Neural progenitor cell (in vitro differentiated cells): ENCODE measurements around the gene SPAG8.

Experiments used
- EZH2 ChIP-seq: fragments of 200-600 bp; sonication (generic); IDR thresholded peaks from 2 replicates; pipeline ENCODE4 v1.6.1; 2017; ENCODE audit warnings: antibody characterized with exemption, mild to moderate bottlenecking, moderate library complexity
- EZH2phosphoT487 ChIP-seq: fragments of 200-600 bp; sonication (generic); IDR thresholded peaks from 2 replicates; pipeline ENCODE4 v1.6.1; 2017; ENCODE audit warnings: antibody characterized with exemption
- TF ChIP-seq, protein P1 (sequence below): fragments of 200-600 bp; sonication (generic); IDR thresholded peaks from 2 replicates; pipeline ENCODE4 v1.5.1; 2017; ENCODE audit warnings: antibody characterized with exemption, mild to moderate bottlenecking

DNA sequence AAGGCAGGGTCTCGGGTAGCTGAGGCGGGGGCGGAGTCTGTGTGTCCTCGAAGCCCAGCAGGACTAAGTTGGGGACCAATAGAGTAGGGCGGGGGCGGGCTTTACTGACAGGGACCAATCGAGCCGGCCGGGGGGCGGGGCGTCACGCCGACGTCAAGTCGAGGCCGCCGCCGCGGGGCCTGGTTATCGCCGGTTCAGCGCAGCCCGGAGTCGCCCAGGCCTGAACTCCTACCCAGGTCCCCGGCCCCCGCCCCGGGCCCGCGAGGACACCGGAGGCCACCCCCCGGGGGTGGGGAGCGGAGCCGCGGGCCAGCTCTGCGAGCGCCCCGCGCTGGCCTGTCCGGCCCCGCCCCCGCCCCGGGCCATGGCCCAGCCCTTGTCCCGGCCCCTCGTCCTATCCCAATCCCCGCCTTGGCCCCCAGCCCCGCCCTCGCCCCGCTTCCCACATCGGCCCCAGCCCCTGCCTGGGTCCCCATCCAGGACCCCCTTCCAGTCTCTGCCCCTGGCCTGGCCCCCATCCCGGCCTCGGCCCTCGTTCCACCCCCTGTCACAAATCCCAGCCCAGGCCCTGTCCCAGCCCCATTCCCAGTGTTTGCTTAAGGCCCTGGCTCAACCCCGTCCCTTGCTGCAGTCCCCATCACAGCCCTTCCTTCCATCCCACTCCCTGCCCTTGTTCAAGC, 17.2 kb upstream of the SPAG8 start, which contains the start of gene TMEM8B:
- TF ChIP-seq, protein P1, sequence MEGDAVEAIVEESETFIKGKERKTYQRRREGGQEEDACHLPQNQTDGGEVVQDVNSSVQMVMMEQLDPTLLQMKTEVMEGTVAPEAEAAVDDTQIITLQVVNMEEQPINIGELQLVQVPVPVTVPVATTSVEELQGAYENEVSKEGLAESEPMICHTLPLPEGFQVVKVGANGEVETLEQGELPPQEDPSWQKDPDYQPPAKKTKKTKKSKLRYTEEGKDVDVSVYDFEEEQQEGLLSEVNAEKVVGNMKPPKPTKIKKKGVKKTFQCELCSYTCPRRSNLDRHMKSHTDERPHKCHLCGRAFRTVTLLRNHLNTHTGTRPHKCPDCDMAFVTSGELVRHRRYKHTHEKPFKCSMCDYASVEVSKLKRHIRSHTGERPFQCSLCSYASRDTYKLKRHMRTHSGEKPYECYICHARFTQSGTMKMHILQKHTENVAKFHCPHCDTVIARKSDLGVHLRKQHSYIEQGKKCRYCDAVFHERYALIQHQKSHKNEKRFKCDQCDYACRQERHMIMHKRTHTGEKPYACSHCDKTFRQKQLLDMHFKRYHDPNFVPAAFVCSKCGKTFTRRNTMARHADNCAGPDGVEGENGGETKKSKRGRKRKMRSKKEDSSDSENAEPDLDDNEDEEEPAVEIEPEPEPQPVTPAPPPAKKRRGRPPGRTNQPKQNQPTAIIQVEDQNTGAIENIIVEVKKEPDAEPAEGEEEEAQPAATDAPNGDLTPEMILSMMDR, result no peak
- no peak for TF ChIP-seq EZH2phosphoT487
- TF ChIP-seq EZH2, result no peak
